Lower leg skin (tissue), 4 donors: Measurements from ENCODE around the gene CES2. TPM values are rescaled to one million over a fixed set of nuclear protein-coding genes. Genes with fewer than 3 reads are reported as not detected.

Experiments
- DNase-seq, 2 donors: peaks; one replicate each; pipeline ENCODE4 v3.0.0-alpha.2; 2019; ENCODE audit warnings: low spot score in 2 of 2
- H3K4me3 ChIP-seq: fragments of 200-600 bp; sonication (generic); 2 replicates; pipeline ENCODE4 v1.5.1; 2017; ENCODE audit warnings: mild to moderate bottlenecking, low read depth; ENCODE audit not compliant: poor library complexity, severe bottlenecking
- CTCF ChIP-seq, 3 donors: fragments of 450-650 bp; IDR thresholded peaks; one replicate each; pipeline ENCODE4 v1.5.1; 2016; ENCODE audit warnings: antibody characterized with exemption in 3 of 3, mild to moderate bottlenecking in 3 of 3, moderate library complexity in 2 of 3
- POLR2A ChIP-seq, 2 donors: fragments of 450-650 bp; IDR thresholded peaks; one replicate each; pipeline ENCODE4 v1.6.1; 2016 to 2017; ENCODE audit warnings: antibody characterized with exemption in 2 of 2, mild to moderate bottlenecking in 1 of 2, moderate library complexity in 1 of 2
- WGBS, 2 donors: methylation state at CpG; one replicate each; pipeline ENCODE4 v1.1.5; 2018; 5-methylcytosine and 5-hydroxymethylcytosine counted together
- intact Hi-C: fragments of 100-400 bp; cut with DNase I; formaldehyde crosslinking; loops from one replicate; pipeline ENCODE4 v1.15.0; 2023; ENCODE audit warnings: low total_unique reads
- total RNA-seq, 4 donors: library from RNA; depleted of rRNA; stranded (reverse); fragments of >200 nt; gene quantifications; one replicate each; pipeline ENCODE4 v1.1.0, GENCODE V29; 2016

The CES2 gene
- total RNA-seq, 4 donors from 2014 or later = 37.4 to 90.2 (median 50.2) TPM

GRCh38 chr16:66960270-66960669 lies 25.0 kb downstream of the CES2 start:
- WGBS, 2 donors = 73 to 82% methylated on average over 1 of the region's 1 CpG
- no peak for DNase-seq
- intact Hi-C loops = no loop called here
- TF ChIP-seq CTCF (IDR thresholded peaks at IDR 0.05) (no peak), POLR2A (IDR thresholded peaks at IDR 0.05) (no peak)
- H3K4me3 ChIP-seq = no peak overlapping the region

GRCh38 chr16:66961065-66961744 lies 25.9 kb downstream of the CES2 start, which contains the start of gene CES3:
TSS of gene CES3 (plus strand) at chr16:66961266. CDS start at chr16:66961308, 42 bp downstream.
- 68 to 70% methylated on average over 16 of the region's 16 CpGs for WGBS, 2 donors
- H3K4me3 ChIP-seq = no peak within 1 kb of the TSS
- TF ChIP-seq POLR2A (IDR thresholded peaks at IDR 0.05) (no peak), CTCF (IDR thresholded peaks at IDR 0.05) (peak in 1 of 3 donors; percentile 21)
- no peak for DNase-seq
- intact Hi-C loops = no loop called here

- intact Hi-C loops = no loop called here
- no peak for DNase-seq
- 31 to 40% methylated on average over 5 of the region's 5 CpGs for WGBS, 2 donors
- H3K4me3 ChIP-seq = no peak overlapping the region
- TF ChIP-seq POLR2A (IDR thresholded peaks at IDR 0.05) (no peak), CTCF (IDR thresholded peaks at IDR 0.05) (no peak)
Observed at GRCh38 chr16:66961914-66962313, 26.6 kb downstream of the CES2 start.

- no peak for DNase-seq
- 59 to 68% methylated on average over 4 to 6 of the region's 6 CpGs for WGBS, 2 donors
- no peak for TF ChIP-seq CTCF (IDR thresholded peaks at IDR 0.05)
- TF ChIP-seq POLR2A (IDR thresholded peaks at IDR 0.05) = no peak
- intact Hi-C loops = no loop called here
- no peak overlapping the region for H3K4me3 ChIP-seq
Observed at GRCh38 chr16:66964049-66964448, 28.7 kb downstream of the CES2 start.

- 79 to 81% methylated on average over 5 of the region's 5 CpGs for WGBS, 2 donors
- intact Hi-C loops = no loop called here
Observed at GRCh38 chr16:66968847-66969246, 33.5 kb downstream of the CES2 start.

More at GRCh38 chr16:66968847-66969246, 33.5 kb downstream of the CES2 start:
- TF ChIP-seq CTCF (IDR thresholded peaks at IDR 0.05) (no peak), POLR2A (IDR thresholded peaks at IDR 0.05) (no peak)
- H3K4me3 ChIP-seq = no peak overlapping the region
- no peak for DNase-seq
